A549 (cell line): ENCODE measurements around the gene OXA1L. TPM values are rescaled to one million over a fixed set of nuclear protein-coding genes. Genes with fewer than 3 reads are reported as not detected.

ENCODE experiments used
- polyA plus RNA-seq, 4 experiments: library from polyadenylated mRNA; depleted of rRNA in 3 of 4; stranded (reverse); fragments of >200 nt; fragmentation: RNase III in 1 of 4; extraction: RNeasy Plus Mini Kit Qiagen cat#74134 plus additional on column Dnase treatment in 1 of 4; gene quantifications; 2 replicates in 3 of 4; 3 replicates in 1 of 4; pipeline ENCODE4 v1.2.3, GENCODE V29; 2011 to 2017
- small RNA-seq, 6 experiments: library from RNA; depleted of rRNA; stranded (forward); fragments of <200 nt; gene quantifications; one replicate each; pipeline ENCODE3, GENCODE V24; 2012

OXA1L gene
- polyA plus RNA-seq, 2 of the 4 experiments (the other 2 are of a cell fraction): 133 to 199 TPM

Small RNA genes within 50 kb of the gene (small RNA-seq; reads per million reads assigned to genes)
- 0 reads per million in 6 experiments for gene RF00588

Other genes starting within 250 kb of the OXA1L start
- 458 and 474 TPM in 2 replicates for gene DAD1, start 177.5 kb upstream of the OXA1L start, polyA plus RNA-seq (2011; rRNA removed)
- gene DAD1, start 177.5 kb upstream of the OXA1L start, polyA plus RNA-seq (2017; fragmentation: RNase III; extraction: RNeasy Plus Mini Kit Qiagen cat#74134 plus additional on column Dnase treatment): 314 to 317 TPM (median 317 TPM) in 3 replicates
- gene ABHD4, start 168.4 kb upstream of the OXA1L start, polyA plus RNA-seq (2011; rRNA removed): 58.3 and 75.0 TPM in 2 replicates
- gene ABHD4, start 168.4 kb upstream of the OXA1L start, polyA plus RNA-seq (2017; fragmentation: RNase III; extraction: RNeasy Plus Mini Kit Qiagen cat#74134 plus additional on column Dnase treatment): 63.4 to 70.7 TPM (median 66.5 TPM) in 3 replicates
- not detected in 2 replicates for gene OR6J1, start 122.3 kb upstream of the OXA1L start, polyA plus RNA-seq (2011; rRNA removed)
- not detected in 3 replicates for gene OR6J1, start 122.3 kb upstream of the OXA1L start, polyA plus RNA-seq (2017; fragmentation: RNase III; extraction: RNeasy Plus Mini Kit Qiagen cat#74134 plus additional on column Dnase treatment)
- 86.8 and 104 TPM in 2 replicates for gene SLC7A7, start 48.7 kb downstream of the OXA1L start, polyA plus RNA-seq (2011; rRNA removed)
- 30.1 to 44.2 TPM (median 39.8 TPM) in 3 replicates for gene SLC7A7, start 48.7 kb downstream of the OXA1L start, polyA plus RNA-seq (2017; fragmentation: RNase III; extraction: RNeasy Plus Mini Kit Qiagen cat#74134 plus additional on column Dnase treatment)
- gene MRPL52, start 63.2 kb downstream of the OXA1L start, polyA plus RNA-seq (2011; rRNA removed): 113 and 116 TPM in 2 replicates
- 172 to 173 TPM (median 172 TPM) in 3 replicates for gene MRPL52, start 63.2 kb downstream of the OXA1L start, polyA plus RNA-seq (2017; fragmentation: RNase III; extraction: RNeasy Plus Mini Kit Qiagen cat#74134 plus additional on column Dnase treatment)
- 1.9 and 2.5 TPM in 2 replicates for gene MMP14, start 69.9 kb downstream of the OXA1L start, polyA plus RNA-seq (2011; rRNA removed)
- gene MMP14, start 69.9 kb downstream of the OXA1L start, polyA plus RNA-seq (2017; fragmentation: RNase III; extraction: RNeasy Plus Mini Kit Qiagen cat#74134 plus additional on column Dnase treatment): 1.1 to 2.0 TPM (median 1.5 TPM) in 3 replicates
- 74.3 and 99.6 TPM in 2 replicates for gene LRP10, start 105.1 kb downstream of the OXA1L start, polyA plus RNA-seq (2011; rRNA removed)
- gene LRP10, start 105.1 kb downstream of the OXA1L start, polyA plus RNA-seq (2017; fragmentation: RNase III; extraction: RNeasy Plus Mini Kit Qiagen cat#74134 plus additional on column Dnase treatment): 45.5 to 62.9 TPM (median 57.2 TPM) in 3 replicates
- gene REM2, start 116.5 kb downstream of the OXA1L start, polyA plus RNA-seq (2011; rRNA removed): 0.29 and 0.31 TPM in 2 replicates
- 0.23 to 0.46 TPM (median 0.29 TPM) in 3 replicates for gene REM2, start 116.5 kb downstream of the OXA1L start, polyA plus RNA-seq (2017; fragmentation: RNase III; extraction: RNeasy Plus Mini Kit Qiagen cat#74134 plus additional on column Dnase treatment)
- 68.0 and 71.7 TPM in 2 replicates for gene RBM23, start 152.5 kb downstream of the OXA1L start, polyA plus RNA-seq (2011; rRNA removed)
- gene RBM23, start 152.5 kb downstream of the OXA1L start, polyA plus RNA-seq (2017; fragmentation: RNase III; extraction: RNeasy Plus Mini Kit Qiagen cat#74134 plus additional on column Dnase treatment): 64.2 to 66.5 TPM (median 65.8 TPM) in 3 replicates
- 214 and 299 TPM in 2 replicates for gene PRMT5, start 162.7 kb downstream of the OXA1L start, polyA plus RNA-seq (2011; rRNA removed)
- 185 to 224 TPM (median 188 TPM) in 3 replicates for gene PRMT5, start 162.7 kb downstream of the OXA1L start, polyA plus RNA-seq (2017; fragmentation: RNase III; extraction: RNeasy Plus Mini Kit Qiagen cat#74134 plus additional on column Dnase treatment)
- 69.3 and 76.0 TPM in 2 replicates for gene HAUS4, start 190.4 kb downstream of the OXA1L start, polyA plus RNA-seq (2011; rRNA removed)
- 35.9 to 42.6 TPM (median 37.3 TPM) in 3 replicates for gene HAUS4, start 190.4 kb downstream of the OXA1L start, polyA plus RNA-seq (2017; fragmentation: RNase III; extraction: RNeasy Plus Mini Kit Qiagen cat#74134 plus additional on column Dnase treatment)
- gene AJUBA, start 215.9 kb downstream of the OXA1L start, polyA plus RNA-seq (2011; rRNA removed): 98.0 and 152 TPM in 2 replicates
- gene AJUBA, start 215.9 kb downstream of the OXA1L start, polyA plus RNA-seq (2017; fragmentation: RNase III; extraction: RNeasy Plus Mini Kit Qiagen cat#74134 plus additional on column Dnase treatment): 53.4 to 68.0 TPM (median 59.0 TPM) in 3 replicates
- 9.7 and 10.1 TPM in 2 replicates for gene C14orf93, start 243.5 kb downstream of the OXA1L start, polyA plus RNA-seq (2011; rRNA removed)
- gene C14orf93, start 243.5 kb downstream of the OXA1L start, polyA plus RNA-seq (2017; fragmentation: RNase III; extraction: RNeasy Plus Mini Kit Qiagen cat#74134 plus additional on column Dnase treatment): 5.6 to 6.8 TPM (median 5.7 TPM) in 3 replicates